ENCODE data around the gene KRT2.

The KRT2 gene

DNA sequence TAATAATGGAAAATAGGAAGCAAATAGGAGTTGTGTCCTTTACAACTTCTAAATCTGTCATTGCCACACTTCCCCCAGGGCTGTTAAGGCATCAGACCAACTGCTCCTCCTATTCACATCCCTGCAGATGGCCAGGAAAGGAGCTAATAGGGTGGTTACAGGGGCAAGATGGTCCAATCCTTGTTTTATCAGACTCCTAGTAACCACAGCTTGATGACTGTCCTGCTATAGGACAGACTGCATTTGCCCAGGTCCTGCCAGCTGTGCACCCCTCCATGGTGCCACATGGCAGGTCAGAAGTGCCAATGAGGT is 10.9 kb upstream of the KRT2 start:
- DNase-seq: no peak

DNA sequence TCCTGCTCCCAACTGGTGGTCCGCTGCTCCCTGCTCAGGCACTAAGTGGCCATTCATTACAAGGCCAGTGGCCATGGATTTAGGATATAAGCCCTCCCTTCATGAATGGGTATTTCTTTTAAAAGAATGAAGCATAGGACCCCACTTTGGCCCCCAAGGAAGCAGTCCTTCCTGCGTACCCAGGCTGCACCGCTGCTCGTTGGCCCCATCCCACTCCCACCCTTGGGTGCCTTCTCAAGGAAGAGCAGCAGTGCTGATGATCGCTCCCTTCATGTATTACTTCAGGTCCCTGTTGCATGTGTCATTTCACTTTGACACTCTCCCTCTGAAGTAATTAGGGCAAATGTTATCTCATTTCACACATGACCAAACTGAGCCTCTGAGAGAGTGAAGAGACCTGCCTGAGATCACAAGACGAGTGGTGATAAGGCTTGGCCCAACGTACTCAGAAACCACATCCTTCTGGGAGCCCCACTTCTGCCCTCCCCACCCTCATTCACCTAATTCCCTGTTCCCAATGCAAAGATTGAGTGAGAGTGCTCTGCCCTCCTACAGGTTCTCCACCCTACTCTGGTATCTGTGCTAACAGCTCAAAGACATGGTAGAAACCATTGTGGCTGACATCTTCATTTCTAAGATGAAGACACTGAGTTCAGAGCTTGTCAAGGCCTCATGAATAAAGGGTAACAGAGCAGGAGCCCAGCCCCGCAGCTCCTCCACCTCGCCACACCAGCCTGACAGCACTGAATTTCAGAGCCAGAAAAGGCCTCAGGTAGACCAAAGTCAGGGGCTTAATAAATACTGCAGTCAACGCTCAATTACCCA is 10.3 kb upstream of the KRT2 start:
- no peak for DNase-seq

DNA sequence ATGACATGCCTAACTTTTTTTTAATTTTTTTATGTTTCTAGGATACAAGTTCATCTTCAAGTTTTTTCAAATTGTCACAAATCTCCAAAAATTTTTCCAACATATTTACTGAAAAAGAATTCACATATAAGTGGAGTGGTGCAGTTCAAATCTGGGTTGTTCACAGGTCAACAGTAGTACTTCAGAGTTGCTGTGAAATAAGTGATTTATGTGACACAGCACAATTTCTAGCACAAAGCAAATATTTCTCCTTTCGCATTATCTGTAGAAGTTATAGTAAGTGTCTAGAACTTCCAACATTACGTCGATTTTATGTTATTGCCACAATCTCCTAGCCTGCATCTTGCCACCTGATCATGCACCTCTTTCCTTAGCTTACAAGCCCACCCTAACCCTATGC is 9.7 kb upstream of the KRT2 start:
- no peak for DNase-seq

DNA sequence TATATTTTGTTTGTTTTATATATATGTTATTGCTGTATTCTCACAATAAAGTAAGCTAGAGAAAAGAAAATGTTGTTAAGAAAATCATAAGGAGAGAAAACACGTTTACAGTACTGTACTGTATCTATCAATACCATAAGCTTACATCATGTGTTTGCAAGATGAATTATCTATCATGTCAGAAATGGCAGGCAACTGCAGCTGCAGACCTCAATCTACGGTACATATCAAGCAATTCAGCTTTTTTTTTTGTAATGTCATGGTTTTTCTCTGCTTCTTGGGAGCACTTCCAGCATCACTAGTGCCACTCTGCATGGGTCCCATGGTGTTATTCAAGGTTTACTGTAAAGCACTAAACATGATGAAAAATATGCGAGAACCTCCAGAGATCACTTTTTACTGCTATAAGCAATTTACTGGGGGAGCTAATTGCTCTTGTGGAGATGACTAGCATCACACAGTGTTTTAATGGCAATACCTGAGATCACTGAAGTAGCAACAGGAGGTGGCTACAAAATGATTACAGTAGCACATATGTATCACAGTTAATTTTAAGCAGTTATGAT is 9.0 kb upstream of the KRT2 start:
- no peak for DNase-seq

DNA sequence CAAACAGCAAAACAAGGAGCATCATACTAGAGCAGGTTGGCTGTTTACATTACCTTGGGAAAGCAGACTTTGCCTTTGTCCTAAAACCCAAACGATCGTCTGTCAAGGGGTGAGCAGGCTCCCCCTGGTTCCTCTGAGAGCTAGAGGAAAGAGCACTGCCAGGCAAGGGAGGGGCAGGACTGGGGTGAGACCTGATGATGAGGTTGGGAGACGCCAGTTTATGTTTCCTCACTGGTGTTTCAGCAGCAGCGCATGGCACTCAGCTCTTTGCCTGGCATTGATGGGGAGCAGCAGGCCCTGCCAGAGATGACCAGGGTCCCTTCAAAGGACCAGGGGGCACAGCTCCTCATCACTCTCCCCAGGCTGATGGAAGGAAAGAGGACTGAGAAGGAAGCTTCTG is 7.9 kb upstream of the KRT2 start:
- DNase-seq: no peak

DNA sequence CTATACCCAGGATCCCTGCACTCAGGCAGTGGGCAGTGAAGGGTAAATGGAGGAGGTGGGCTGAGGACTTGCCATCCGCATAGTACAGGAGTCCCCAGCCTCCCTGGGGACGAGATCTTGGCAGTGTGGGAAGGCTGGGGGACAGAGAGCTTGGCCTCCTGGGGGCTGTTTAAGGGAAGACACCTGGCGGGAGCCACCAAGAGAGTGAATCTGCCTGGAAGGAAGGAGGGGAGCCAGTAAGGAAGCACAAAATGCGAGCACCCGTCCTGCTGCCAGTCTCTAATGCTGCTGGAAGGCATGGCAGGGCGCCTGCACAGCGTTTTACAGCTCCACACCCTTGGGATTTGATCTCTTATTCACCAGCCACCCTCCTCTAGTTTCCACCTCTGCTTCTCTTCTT is 7.4 kb upstream of the KRT2 start:
- DNase-seq: no peak

DNA sequence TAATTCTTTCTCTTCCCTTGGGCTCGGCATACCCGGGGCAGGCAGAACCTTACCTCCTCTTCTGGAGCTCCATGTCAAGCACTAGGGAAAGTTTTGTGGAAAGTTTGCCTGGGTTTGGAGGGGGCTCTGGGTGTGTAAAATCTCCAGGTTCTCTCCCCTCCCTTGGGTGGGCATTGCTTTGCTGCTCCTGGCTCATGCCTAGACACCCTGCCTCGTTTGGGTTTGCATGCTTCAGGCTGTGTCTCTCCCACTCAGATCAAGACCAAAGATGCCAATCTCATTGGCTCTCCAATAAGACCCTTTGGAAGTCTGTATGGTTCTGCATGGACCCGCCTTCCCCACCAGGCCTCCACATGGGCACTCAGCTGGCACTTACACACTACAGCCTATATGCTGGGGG is 6.2 kb upstream of the KRT2 start:
- DNase-seq: no peak

DNA sequence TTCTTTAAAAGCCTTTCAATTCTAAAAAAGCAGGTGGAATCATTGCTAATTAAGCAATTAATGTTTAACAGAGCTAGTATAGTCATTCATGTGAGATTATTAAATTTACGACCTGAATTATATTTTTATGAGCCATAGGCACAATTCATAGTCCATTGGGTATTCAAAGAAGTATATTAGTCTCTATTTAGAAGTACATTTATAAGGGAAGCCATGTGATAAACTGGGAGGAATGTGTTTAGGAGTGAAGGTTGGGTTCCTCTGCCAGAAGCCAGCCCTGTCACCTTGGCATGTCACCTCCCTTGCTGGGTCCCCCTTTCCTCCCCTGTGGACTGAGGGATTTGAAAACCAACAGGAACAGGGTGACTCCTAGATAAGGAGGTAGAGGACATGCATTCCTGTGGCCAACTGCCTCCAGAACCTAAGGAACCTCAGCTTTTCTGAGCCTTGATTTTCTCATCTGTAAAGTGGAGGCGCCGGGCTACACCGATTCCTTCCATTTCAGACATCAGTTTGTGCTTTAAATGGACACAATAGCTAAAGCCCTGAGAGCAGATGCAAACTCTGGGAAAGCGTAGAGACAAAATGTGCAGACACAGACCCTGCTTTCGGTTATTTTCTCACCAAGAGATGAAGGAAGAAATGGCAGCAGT is 5.4 kb upstream of the KRT2 start:
- no peak for DNase-seq

DNA sequence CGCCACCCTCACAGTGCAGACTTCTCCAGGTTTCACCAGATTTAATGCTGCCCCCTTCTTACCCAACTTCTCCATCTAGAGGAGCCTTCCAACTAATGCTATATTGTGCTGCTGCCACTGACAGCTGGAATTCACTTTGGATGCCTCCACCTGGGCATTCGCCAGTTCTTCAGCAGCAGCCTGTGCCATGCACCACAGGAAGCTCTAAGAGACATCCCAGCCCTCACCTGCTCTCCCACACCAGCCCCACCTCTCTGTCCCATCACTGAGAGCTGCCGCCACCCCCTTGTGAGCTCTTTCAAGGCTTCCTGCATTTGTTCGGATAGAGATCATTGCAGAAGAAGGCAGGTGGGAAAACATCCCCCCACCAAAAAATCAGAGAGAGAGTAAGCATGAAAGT is 4.6 kb upstream of the KRT2 start:
- DNase-seq: no peak

DNA sequence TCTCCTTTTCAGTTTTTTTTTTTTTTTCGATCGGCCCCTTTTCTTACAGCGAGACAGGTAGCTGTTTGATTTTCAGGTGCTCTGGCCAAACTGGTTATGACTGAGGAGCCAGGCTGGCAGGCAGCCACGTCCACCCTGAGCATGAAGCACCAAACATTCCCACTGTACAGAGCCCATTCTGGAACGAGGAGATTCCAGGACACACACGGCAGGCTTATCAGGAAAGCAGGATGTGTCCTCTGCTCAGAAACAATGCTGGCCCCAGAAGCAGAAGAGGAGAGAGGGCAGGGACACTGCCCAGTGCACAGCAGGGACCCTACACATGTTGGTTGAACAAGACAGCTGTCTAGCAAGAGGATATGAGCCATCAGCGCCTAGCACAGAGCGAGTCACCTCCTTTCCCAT is 3.7 kb upstream of the KRT2 start:
- no peak for DNase-seq

DNA sequence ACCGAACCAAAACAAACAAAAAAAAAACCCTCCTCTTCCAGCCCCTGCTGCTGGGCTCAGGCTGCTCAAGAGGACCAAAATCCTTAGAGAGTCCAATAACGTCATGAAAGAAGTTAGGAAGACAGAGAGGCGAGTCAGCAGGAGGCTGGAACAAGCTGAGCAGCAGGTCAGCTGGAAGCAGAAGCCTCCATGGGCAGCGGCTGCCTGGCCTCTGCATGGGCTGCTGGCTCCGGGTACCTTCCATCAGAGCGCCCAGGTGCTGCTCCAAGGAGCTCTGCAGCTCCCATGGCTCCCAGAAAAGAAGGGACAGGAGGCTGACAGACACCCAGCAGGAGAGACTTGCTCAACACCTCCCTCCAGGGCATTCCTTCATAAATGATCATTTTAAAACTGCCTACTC is 3.2 kb upstream of the KRT2 start:
- no peak for DNase-seq

DNA sequence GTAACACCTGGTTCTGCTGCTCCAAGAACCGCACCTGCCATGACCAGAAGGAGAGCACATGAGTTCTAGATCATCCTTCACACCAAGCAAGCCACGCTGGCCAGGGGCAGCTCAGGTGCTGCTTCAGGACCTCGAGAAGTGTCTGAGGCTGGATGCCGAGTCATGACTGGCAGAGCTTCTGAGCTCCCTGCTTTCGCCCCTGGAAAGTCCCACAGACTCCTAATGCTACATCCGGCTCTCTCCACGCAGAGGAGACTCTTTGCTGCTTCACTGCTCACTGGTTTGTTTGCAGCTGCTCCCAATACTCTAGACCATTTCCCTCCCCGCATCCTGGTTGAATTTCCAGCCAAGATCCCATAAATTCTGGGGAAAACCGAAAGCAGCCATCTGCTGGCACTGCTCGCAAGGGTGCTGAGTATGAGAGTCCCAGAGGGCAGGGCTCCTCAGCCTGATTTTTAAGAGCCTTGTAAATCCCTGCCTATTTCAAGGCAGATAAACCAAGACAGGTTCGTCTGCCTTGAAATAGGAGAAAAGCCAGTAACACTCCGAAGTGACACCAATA is 1.4 kb downstream of the KRT2 start:
- no peak for DNase-seq

DNA sequence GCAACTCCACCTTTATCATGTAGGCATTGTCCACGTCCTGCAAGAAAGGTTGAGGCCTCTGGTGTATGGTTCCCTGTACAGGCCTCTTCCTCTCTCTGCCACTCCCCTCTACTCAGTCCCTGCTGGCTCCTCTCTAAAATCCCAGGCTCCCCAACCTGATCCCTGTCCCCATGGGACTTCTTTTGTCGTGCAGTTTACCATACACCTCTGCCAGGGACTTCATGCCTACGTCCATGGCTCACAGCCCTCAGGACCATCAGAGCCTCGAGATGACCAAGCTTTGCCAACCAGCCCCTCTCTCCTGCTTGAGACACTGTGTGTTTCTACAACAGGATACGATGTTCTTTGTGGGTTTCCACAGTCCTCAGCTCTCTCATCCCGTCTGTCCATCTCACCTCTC is 2.9 kb downstream of the KRT2 start:
- DNase-seq: no peak

DNA sequence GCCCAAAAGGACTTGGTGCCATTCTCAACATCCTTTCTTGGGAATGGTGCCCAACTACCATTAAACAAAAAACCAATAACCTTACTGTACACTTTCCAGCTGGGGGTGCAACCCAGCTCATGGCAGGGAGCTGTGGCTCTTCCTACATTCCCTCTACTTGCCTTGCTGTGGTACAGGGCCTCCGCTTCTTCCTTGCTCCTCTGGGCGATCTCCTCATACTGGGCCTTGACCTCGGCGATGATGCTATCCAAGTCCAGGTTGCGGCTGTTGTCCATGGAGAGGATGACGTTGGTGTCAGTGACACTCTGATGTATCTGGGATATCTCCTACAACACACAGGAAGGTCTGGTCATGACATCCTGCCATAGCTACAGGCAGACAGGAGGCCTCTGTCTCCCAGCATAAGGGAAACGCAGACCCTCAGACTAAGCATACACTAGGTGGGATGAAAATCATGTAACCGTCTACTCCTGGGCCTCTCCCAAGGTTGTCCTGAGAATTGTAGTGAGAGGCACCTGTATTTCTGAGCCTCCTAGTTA is 3.9 kb downstream of the KRT2 start:
- DNase-seq: no peak

DNA sequence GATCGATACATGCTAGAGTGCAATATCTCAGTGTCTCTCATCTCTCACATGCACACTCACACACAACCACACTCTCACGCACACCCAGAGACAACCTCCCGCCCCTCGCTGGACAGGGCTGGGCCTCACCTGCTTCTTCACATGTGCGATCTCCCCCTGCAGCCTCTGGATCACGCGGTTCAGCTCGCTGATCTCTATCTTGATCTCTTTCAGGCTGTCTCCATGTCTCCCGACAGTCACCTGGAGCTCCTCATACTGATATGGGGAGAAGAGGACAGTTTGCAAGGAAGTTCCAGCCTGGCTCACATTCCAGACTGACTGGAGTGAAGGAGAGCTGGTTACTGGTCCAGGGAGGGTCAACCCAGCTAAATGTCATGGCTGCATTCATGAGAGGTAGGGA is 4.4 kb downstream of the KRT2 start:
- no peak for DNase-seq

DNA sequence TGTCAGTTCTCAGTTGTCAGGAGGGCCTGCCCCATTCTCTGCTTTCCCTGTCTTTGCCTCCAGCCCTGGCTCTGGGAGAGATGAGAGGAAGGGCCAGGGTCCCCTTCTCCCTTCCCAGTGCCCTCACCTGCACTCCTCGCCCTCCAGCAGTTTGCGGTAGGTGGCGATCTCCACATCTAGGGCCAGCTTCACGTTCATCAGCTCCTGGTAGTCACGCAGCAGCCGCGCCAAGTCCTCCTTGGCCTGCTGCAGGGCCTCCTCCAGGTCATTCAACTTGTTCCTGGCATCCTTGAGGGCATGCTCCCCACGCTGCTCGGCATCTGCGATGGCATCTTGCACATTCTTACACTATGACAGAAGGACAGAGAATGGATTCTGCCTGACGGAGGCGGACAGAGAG is 5.4 kb downstream of the KRT2 start:
- DNase-seq: no peak

DNA sequence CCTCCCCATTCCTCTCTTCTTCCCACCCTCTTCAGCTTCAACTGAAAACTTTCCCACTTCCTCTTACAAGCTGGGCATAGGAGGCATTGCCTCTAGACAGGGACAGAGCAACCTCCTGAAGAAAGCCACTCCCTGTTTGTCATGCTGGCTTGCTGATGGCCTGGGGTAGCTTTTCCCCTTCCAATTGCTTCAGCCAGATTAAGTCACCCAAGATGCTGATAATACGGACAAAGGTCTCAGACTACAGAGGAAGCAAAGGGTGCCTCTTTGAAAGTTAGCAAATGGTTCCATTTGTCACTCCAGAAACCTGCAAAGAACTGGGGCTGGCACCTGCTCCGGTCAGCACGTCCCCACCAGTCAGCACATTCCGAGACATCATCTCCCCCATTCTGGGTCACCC is 6.0 kb downstream of the KRT2 start:
- no peak for DNase-seq

DNA sequence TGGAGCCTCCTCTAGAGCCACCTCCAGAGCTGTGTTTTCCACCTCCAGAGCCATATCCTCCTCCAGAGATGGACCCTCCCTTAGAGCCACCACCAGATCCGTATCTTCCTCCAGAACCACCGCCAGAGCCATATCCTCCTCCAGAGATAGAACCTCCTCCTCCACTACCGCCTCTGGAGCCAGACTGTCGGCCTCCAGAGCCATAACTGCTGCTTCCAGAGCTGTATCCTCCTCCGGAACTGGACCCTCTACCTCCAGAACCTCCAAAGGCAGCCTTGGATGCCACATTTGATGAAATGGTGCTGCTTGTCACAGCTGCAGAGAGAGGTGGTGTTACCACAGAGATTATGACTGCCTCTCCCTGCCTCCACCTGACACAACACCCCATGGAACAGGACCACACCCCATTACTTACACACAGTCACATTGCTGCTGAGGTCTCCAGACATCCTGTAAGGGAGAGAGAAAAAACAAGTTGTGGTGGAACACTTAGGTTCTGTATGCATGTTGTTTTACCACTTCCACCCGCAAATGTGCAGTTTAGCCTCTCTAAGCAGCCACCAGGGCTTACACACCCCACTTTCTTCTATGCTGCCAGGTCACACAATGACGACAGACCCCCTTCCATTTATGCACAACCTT is 6.8 kb downstream of the KRT2 start:
- peak; percentile 22 for DNase-seq

DNA sequence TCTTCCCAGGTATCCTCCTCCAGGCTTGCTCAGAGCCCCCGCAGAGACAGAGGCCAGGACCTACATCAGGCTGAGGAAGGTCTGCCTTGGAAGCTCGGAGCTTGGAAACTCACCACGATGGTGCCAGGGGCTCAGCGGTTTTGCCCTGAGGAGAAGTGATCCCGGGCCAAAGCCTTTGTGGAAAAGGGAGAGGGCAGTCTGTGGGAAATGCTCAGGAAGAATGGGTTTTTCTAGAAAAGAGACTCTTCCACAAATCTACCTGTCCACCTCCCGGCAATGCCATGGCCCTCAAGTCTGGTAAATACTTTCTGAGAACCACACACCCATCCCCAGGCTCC is 8.0 kb downstream of the KRT2 start:
- DNase-seq: no peak

DNA sequence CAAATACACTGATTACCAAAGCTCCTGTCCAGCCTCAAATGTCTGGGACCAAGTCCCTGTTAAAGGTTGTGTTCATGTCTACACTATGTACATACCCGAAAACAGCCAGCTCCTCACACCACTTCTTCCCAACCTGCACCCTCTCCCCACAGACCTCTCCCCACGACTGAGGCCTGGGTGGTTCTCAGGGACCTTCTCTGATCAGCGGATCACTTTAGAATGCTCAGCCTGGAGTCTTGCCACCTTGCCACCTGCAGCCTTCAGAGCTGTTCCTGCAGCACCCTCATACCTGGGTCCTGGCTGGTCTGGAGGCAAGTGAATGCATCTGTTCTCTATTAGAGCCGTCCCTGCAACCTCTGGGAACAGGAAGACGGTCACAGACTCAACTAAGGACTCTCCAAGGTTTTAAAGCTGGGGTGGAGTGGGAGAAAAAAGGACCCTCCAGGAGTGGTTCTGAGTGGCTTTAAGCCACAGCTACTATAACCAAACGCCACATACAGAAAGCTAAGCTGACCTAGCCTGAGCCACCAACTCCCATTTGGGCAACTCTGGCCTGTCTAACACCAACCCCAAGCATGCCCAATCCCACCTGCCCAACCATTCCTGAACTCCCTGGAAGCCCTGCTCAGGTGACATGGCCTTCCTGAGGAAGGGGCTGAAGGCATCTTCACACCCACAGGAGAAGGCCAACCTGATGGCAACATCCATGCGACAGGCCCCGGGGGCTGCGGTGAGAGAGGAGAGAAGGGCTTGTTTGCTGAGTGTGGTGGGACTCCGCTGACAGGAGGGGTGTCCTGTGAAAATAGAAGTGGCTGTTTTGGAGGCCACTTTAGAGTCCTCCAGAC is 8.6 kb downstream of the KRT2 start:
- DNase-seq: no peak

DNA sequence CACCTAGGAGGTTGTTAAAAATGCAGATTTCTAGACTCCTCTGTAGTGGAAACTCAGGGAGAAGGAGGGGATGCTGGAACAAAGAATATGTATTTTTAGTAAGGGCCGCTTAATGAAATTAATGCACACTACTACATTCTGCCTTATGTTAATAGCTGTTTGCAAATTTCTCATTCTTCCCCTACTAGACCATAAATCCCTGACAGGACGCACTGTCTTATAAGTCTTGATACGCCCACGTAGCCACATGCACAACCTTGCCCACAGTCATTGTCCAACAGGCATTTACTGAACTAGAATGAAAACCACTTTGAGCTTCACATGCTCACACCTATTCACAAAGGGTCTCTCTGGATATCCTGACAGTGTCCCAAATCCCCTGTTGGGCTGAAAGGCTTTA is 10.5 kb downstream of the KRT2 start:
- no peak for DNase-seq

DNA sequence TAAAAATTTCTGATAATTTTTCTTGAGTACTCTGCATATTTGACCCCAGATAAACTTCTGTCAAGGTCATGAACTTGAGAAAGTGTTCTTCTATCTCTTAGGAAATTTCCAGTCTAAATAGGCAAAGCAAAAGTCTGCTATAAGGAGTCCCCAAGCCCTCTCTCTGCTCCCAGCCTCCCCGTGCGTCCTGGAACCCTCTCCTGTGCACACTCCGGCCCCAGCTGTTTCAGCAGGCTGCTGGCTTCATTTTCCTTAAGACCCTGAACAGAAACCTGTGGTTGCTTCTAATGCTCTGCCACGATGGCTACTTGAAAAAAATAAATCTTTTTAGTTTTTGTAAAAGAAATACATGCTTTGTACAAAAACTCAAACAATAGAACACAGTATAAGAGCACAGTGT is 14.7 kb downstream of the KRT2 start:
- no peak for DNase-seq
